NB4 (cell line): ENCODE data around the gene NSUN3.

Experiments used
- MYC ChIP-seq: IDR thresholded peaks from 2 replicates; pipeline ENCODE4 v1.6.1; 2011; ENCODE audit warnings: low read depth, low read length
- POLR2A ChIP-seq: IDR thresholded peaks from 2 replicates; pipeline ENCODE4 v1.6.1; 2011; ENCODE audit warnings: mild to moderate bottlenecking; ENCODE audit not compliant: insufficient read length; ENCODE audit errors: extremely low read depth
- TF ChIP-seq, protein P1 (sequence below): IDR thresholded peaks from one replicate; pipeline ENCODE4 v1.5.1; 2012; ENCODE audit warnings: low read depth, low read length

DNA sequence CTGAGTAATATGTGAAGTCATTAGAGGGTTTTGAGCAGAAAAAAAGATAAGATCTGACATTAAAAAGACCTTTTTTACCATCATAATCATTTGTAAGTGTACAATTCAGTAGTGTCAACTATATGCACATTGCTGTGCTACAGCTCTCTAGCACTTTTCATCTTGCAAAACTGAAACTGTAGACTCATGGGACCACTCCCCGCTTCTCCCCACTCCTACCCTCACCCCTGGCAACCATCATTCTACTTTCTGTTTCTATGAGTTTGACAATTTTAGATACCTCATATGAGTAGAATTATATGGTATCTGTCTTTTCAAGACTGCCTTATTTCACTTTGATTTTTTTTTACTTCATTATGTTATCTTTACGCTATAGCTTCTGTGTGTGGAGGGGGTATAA lies 112.8 kb downstream of the NSUN3 start:
- TF ChIP-seq, protein P1, sequence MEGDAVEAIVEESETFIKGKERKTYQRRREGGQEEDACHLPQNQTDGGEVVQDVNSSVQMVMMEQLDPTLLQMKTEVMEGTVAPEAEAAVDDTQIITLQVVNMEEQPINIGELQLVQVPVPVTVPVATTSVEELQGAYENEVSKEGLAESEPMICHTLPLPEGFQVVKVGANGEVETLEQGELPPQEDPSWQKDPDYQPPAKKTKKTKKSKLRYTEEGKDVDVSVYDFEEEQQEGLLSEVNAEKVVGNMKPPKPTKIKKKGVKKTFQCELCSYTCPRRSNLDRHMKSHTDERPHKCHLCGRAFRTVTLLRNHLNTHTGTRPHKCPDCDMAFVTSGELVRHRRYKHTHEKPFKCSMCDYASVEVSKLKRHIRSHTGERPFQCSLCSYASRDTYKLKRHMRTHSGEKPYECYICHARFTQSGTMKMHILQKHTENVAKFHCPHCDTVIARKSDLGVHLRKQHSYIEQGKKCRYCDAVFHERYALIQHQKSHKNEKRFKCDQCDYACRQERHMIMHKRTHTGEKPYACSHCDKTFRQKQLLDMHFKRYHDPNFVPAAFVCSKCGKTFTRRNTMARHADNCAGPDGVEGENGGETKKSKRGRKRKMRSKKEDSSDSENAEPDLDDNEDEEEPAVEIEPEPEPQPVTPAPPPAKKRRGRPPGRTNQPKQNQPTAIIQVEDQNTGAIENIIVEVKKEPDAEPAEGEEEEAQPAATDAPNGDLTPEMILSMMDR: no peak
- TF ChIP-seq MYC (no peak), POLR2A (no peak)
